ENCODE results near the gene MARCHF10.

The MARCHF10 gene

GRCh38 chr17:62724398-62725146 is 83.5 kb downstream of the MARCHF10 start:
- no peak for DNase-seq (ENCODE audit: low read depth)
- H3K4me3 ChIP-seq (ENCODE audit: control insufficient read depth, low read depth, low read length): no peak overlapping the region
- no peak for TF ChIP-seq CTCF (IDR thresholded peaks at IDR 0.05; ENCODE audit: control insufficient read depth, insufficient read depth, low read depth, low read length, missing control alignments)

GRCh38 chr17:62723842-62724241 is 84.3 kb downstream of the MARCHF10 start:
- TF ChIP-seq CTCF (IDR thresholded peaks at IDR 0.05; ENCODE audit: control insufficient read depth, insufficient read depth, low read depth, low read length, missing control alignments): no peak
- DNase-seq (ENCODE audit: low read depth): no peak
- H3K4me3 ChIP-seq (ENCODE audit: control insufficient read depth, low read depth, low read length): no peak overlapping the region

- DNase-seq (ENCODE audit: low read depth): no peak
- H3K4me3 ChIP-seq (ENCODE audit: control insufficient read depth, low read depth, low read length): no peak overlapping the region
- TF ChIP-seq CTCF (IDR thresholded peaks at IDR 0.05; ENCODE audit: control insufficient read depth, insufficient read depth, low read depth, low read length, missing control alignments): no peak
Measured at GRCh38 chr17:62722625-62723024, 85.5 kb downstream of the MARCHF10 start.

GRCh38 chr17:62720126-62720850 is 87.8 kb downstream of the MARCHF10 start:
- no peak for DNase-seq (ENCODE audit: low read depth)
- no peak overlapping the region for H3K4me3 ChIP-seq (ENCODE audit: control insufficient read depth, low read depth, low read length)
- peak; percentile 33 for TF ChIP-seq CTCF (IDR thresholded peaks at IDR 0.05; ENCODE audit: control insufficient read depth, insufficient read depth, low read depth, low read length, missing control alignments)

GRCh38 chr17:62719586-62719985 is 88.5 kb downstream of the MARCHF10 start:
- no peak overlapping the region for H3K4me3 ChIP-seq (ENCODE audit: control insufficient read depth, low read depth, low read length)
- DNase-seq (ENCODE audit: low read depth): no peak
- TF ChIP-seq CTCF (IDR thresholded peaks at IDR 0.05; ENCODE audit: control insufficient read depth, insufficient read depth, low read depth, low read length, missing control alignments): no peak

GRCh38 chr17:62718429-62718828 is 89.7 kb downstream of the MARCHF10 start:
- H3K4me3 ChIP-seq (ENCODE audit: control insufficient read depth, low read depth, low read length): no peak overlapping the region
- DNase-seq (ENCODE audit: low read depth): no peak
- TF ChIP-seq CTCF (IDR thresholded peaks at IDR 0.05; ENCODE audit: control insufficient read depth, insufficient read depth, low read depth, low read length, missing control alignments): no peak
